Endothelial cell (in vitro differentiated cells): ENCODE data around the gene LONP2. TPM values are rescaled to one million over a fixed set of nuclear protein-coding genes. Genes with fewer than 3 reads are reported as not detected.

ENCODE experiments used
- DNase-seq: peaks from one replicate; pipeline ENCODE4 v3.0.0; 2021; ENCODE audit warnings: low spot score
- H3K27ac Mint-ChIP-seq: one replicate; pipeline ENCODE4 v1.8.0; 2021; ENCODE audit warnings: mixed read lengths, inconsistent platforms; ENCODE audit not compliant: unreplicated experiment
- H3K27me3 Mint-ChIP-seq: one replicate; pipeline ENCODE4 v1.8.0; 2021; ENCODE audit warnings: mild to moderate bottlenecking, moderate library complexity, mixed read lengths, inconsistent platforms; ENCODE audit not compliant: unreplicated experiment
- H3K36me3 Mint-ChIP-seq: one replicate; pipeline ENCODE4 v1.8.0; 2021; ENCODE audit warnings: mild to moderate bottlenecking, low read depth, mixed read lengths, inconsistent platforms; ENCODE audit not compliant: unreplicated experiment
- H3K4me1 Mint-ChIP-seq: one replicate; pipeline ENCODE4 v1.8.0; 2021; ENCODE audit warnings: mild to moderate bottlenecking, mixed read lengths, inconsistent platforms; ENCODE audit not compliant: unreplicated experiment
- H3K4me3 Mint-ChIP-seq: one replicate; pipeline ENCODE4 v1.8.0; 2021; ENCODE audit warnings: mild to moderate bottlenecking, mixed read lengths, inconsistent platforms; ENCODE audit not compliant: unreplicated experiment
- H3K9me3 Mint-ChIP-seq: one replicate; pipeline ENCODE4 v1.8.0; 2021; ENCODE audit warnings: mixed read lengths, inconsistent platforms; ENCODE audit not compliant: unreplicated experiment
- total RNA-seq: library from RNA; stranded (reverse); fragmentation: NEBNext Ultra II Directional; extraction: Animal tissue kit (Norgen Biotek cat#: 25700); gene quantifications from one replicate; pipeline ENCODE4 v1.2.1, GENCODE V29; 2021; ENCODE audit not compliant: unreplicated experiment
- TF ChIP-seq, protein P1 (sequence below): fragments of 200-600 bp; sonication (generic); IDR thresholded peaks from one replicate; pipeline ENCODE4 v1.5.0; 2021; ENCODE audit warnings: antibody characterized with exemption; ENCODE audit not compliant: unreplicated experiment

Gene LONP2
- total RNA-seq, 1 donor from 2014 or later: 42.6 TPM

DNA sequence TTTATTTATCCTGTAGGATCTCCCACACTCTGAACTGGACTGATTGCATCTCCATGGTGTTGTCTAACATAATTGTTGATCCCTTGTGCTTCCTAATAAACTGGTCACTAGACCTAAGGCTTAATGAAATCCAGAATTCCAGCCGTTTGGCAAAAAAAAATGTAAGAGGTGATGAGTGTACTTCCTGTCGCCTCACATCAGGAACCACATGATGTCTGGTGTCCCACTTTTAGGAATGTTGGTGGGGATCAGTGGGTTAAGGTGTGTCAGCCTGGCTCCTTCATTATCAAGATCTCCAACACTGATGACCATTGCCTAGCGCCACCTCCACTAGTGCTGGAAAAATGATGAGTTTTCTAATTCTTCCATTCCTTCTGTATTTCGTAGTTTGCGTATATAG, 18.6 kb upstream of the LONP2 start:
- DNase-seq: no peak
- Mint-ChIP-seq H3K27me3 (peaks cover 4% of the 10 kb centered on the region), H3K9me3 (no peaks in the 10 kb centered on the region), H3K4me1 (peaks cover 6% of the 10 kb centered on the region), H3K36me3 (no peaks in the 10 kb centered on the region), H3K27ac (no peak overlapping the region), H3K4me3 (no peak overlapping the region)
- TF ChIP-seq, protein P1, sequence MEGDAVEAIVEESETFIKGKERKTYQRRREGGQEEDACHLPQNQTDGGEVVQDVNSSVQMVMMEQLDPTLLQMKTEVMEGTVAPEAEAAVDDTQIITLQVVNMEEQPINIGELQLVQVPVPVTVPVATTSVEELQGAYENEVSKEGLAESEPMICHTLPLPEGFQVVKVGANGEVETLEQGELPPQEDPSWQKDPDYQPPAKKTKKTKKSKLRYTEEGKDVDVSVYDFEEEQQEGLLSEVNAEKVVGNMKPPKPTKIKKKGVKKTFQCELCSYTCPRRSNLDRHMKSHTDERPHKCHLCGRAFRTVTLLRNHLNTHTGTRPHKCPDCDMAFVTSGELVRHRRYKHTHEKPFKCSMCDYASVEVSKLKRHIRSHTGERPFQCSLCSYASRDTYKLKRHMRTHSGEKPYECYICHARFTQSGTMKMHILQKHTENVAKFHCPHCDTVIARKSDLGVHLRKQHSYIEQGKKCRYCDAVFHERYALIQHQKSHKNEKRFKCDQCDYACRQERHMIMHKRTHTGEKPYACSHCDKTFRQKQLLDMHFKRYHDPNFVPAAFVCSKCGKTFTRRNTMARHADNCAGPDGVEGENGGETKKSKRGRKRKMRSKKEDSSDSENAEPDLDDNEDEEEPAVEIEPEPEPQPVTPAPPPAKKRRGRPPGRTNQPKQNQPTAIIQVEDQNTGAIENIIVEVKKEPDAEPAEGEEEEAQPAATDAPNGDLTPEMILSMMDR: no peak

DNA sequence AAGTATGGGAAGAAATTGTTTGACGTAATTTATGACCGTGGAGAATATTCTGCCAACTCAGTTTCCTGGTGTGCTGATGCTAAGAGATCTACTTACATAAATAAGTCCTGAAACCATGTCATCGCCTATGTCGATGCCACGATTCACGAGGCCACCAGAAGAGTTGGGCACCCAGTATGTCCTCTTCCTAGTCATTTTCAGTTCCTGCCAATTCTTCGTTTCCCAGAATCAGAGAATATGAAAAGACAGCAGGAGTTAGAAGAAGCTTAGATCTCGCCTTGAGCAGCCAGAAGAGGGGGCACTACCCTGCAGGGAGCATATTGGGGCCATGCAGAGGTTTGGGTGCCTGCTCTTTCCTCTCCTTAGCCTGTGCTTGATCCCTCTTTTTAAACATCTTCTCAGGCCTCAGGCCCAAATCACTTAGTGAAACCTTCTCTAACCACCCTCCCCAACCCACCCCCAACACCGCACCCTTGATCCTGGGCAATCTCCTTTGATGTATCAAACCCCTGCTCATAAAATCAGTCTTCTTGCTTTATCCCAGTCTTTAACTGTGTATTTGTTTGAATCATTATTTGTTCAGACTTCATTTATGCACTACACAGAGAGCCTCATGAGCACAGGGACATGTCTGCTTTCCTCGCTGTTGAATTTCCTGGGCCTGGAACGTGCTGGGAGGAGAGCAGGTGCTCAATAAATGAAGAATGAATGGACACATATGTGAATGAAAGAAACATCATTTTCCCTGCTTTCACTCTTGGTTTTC, 12.2 kb upstream of the LONP2 start:
- Mint-ChIP-seq H3K27ac (no peak overlapping the region), H3K27me3 (peaks cover 5% of the 10 kb centered on the region), H3K4me1 (peaks cover 3% of the 10 kb centered on the region), H3K9me3 (no peaks in the 10 kb centered on the region), H3K4me3 (no peak overlapping the region), H3K36me3 (no peaks in the 10 kb centered on the region)
- TF ChIP-seq, protein P1: no peak
- peak; percentile 57 for DNase-seq

DNA sequence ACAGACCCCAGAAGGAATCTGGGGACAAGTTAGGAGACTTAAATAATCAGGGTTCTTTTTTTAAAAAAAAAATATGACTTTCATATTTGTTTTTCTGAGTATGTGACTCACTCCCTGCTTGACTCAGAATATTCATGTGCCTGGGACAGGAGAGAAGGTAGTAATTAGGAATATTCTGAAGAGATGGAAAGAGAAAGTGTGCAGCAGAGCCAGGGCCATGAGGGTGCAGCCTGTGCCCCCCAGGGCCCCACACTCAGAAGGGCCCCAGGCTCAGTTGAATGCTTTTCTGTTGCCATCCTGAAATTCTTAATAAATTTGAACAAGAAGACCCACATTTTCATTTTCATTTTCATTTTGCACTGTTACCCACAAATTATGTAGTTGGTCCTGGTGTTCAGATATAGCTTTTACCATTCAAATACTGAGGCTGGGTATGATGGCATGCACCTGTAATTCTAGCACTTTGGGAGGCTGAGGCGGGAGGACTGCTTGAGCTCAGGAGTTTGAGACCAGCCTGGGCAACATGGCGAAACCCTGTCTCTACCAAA, 11.5 kb upstream of the LONP2 start:
- H3K9me3 Mint-ChIP-seq: no peaks in the 10 kb centered on the region
- no peak for DNase-seq
- no peak overlapping the region for H3K27ac Mint-ChIP-seq
- H3K27me3 Mint-ChIP-seq: peaks cover 5% of the 10 kb centered on the region
- TF ChIP-seq, protein P1: no peak
- peaks cover 3% of the 10 kb centered on the region for H3K4me1 Mint-ChIP-seq
- no peaks in the 10 kb centered on the region for H3K36me3 Mint-ChIP-seq
- no peak overlapping the region for H3K4me3 Mint-ChIP-seq

DNA sequence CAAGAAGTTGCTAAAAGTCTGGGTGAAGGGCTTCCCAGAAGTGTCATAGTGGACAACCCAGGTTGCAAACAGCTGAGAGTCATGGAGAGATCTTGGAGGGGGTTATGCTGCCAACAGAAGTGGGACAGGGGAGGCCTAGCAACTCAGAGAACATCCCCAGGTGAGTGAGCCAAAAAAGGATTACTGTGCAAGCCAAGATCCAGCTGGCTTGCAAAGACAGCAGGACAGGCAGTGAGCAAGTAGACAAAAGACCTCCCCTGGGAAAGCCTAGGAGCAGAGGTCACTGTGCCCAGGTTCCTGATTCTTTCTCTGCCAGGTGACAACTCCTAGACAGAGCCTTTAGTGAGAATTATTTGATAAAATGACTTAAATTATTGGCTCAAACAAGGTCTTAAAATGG, 9.5 kb upstream of the LONP2 start:
- H3K4me3 Mint-ChIP-seq: no peak overlapping the region
- peaks cover 3% of the 10 kb centered on the region for H3K4me1 Mint-ChIP-seq
- no peak overlapping the region for H3K27ac Mint-ChIP-seq
- DNase-seq: no peak
- no peaks in the 10 kb centered on the region for H3K9me3 Mint-ChIP-seq
- TF ChIP-seq, protein P1: no peak
- peaks cover 1% of the 10 kb centered on the region for H3K36me3 Mint-ChIP-seq
- H3K27me3 Mint-ChIP-seq: peaks cover 5% of the 10 kb centered on the region

DNA sequence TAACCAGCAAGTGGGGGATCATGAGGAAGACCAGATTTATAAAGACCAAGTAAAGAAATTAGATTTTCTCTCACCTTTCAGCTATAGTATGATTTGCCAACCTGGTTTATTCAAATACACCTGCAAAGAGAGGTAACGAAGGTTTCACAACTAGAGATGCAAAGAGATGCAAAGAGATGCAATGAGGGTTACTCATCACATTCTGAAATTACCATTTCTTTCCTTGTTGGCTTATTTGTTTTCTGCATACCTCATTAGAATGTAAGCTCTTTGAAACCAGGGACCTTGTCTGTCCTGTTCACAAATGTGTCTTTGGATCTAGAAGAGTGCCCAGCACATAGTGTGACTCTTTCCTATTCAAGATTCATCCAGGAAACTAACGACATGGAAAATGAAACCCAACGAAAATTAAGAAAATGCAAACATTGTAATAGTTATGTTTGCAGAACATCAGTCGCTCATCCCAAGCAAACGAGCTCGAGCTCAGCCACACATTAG, 9.0 kb upstream of the LONP2 start:
- TF ChIP-seq, protein P1: no peak
- Mint-ChIP-seq H3K4me1 (peaks cover 3% of the 10 kb centered on the region), H3K9me3 (no peaks in the 10 kb centered on the region), H3K27me3 (peaks cover 5% of the 10 kb centered on the region), H3K27ac (no peak overlapping the region), H3K36me3 (peaks cover 4% of the 10 kb centered on the region), H3K4me3 (no peak overlapping the region)
- no peak for DNase-seq
